SK-N-SH (cell line): ENCODE measurements around the gene RAI1. TPM values are rescaled to one million over a fixed set of nuclear protein-coding genes. Genes with fewer than 3 reads are reported as not detected.

Source experiments
- CTCF ChIA-PET: fragments of 300-600, 350-600 bp; formaldehyde crosslinking; extraction: SDS; loops from one replicate; lab custom pipeline; 2021; lab: Yijun Ruan, JAX
- POLR2A ChIA-PET: fragments of 350-600 bp; sonication (Branson Sonifier 250); formaldehyde crosslinking; extraction: SDS; loops from one replicate; lab custom pipeline; 2020; ENCODE audit warnings: antibody characterized with exemption, inconsistent platforms; lab: Yijun Ruan, JAX
- DNase-seq: peaks from one replicate; pipeline ENCODE4 v3.0.0; 2012
- H2AFZ ChIP-seq: fragments of 200-600 bp; sonication (generic); 2 replicates; pipeline ENCODE4 v1.8.1; 2016; ENCODE audit warnings: antibody characterized with exemption, mild to moderate bottlenecking, low read depth
- H3F3A ChIP-seq: fragments of 200-600 bp; sonication (generic); replicated peaks from 2 replicates; pipeline ENCODE3; 2016; ENCODE audit warnings: antibody characterized with exemption, mild to moderate bottlenecking; ENCODE audit not compliant: insufficient read depth
- H3K27ac ChIP-seq, 2 experiments: fragments of 200-500 bp in 1 of 2; fragments of 200-600 bp in 1 of 2; sonication (Bioruptor generic) in 1 of 2; sonication (generic), shearing (Covaris generic) in 1 of 2; 2 replicates each; pipeline versions ENCODE4 v1.5.1 to v1.6.1; 2014 to 2016; ENCODE audit warnings: low read depth in 2 of 2, inconsistent platforms in 1 of 2, low read length in 1 of 2, mild to moderate bottlenecking in 1 of 2, mixed read lengths in 1 of 2
- H3K27me3 ChIP-seq: fragments of 200-600 bp; sonication (generic), shearing (Covaris generic); 2 replicates; pipeline ENCODE4 v1.6.1; 2016; ENCODE audit warnings: mixed run types; ENCODE audit not compliant: insufficient read depth
- H3K36me3 ChIP-seq, 2 experiments: fragments of 200-500 bp in 1 of 2; fragments of 200-600 bp in 1 of 2; sonication (Bioruptor generic) in 1 of 2; sonication (generic) in 1 of 2; replicated peaks in 1 of 2; 2 replicates each; pipeline versions ENCODE3 to v1.5.1; 2014 to 2016; ENCODE audit warnings: low read length in 1 of 2, mild to moderate bottlenecking in 1 of 2; ENCODE audit not compliant: insufficient read depth in 2 of 2, control insufficient read depth in 1 of 2
- H3K4me1 ChIP-seq, 2 experiments: fragments of 200-500 bp in 1 of 2; fragments of 200-600 bp in 1 of 2; sonication (Bioruptor generic) in 1 of 2; sonication (generic), shearing (Covaris generic) in 1 of 2; 2 replicates each; pipeline versions ENCODE4 v1.5.1 to v1.6.1; 2014 to 2016; ENCODE audit warnings: low read depth in 1 of 2, low read length in 1 of 2, mixed run types in 1 of 2; ENCODE audit not compliant: insufficient read depth in 2 of 2, control insufficient read depth in 1 of 2
- H3K4me2 ChIP-seq: fragments of 200-600 bp; sonication (generic), shearing (Covaris generic); 2 replicates; pipeline ENCODE4 v1.6.1; 2017; ENCODE audit warnings: mixed run types
- H3K4me3 ChIP-seq, 2 experiments: fragments of 200-500 bp in 1 of 2; fragments of 200-600 bp in 1 of 2; sonication (Bioruptor generic) in 1 of 2; sonication (generic), shearing (Covaris generic) in 1 of 2; 2 replicates each; pipeline versions ENCODE4 v1.5.1 to v1.8.1; 2014 to 2016; ENCODE audit warnings: low read depth in 2 of 2, inconsistent platforms in 1 of 2, low read length in 1 of 2, mild to moderate bottlenecking in 1 of 2, mixed read lengths in 1 of 2, moderate library complexity in 1 of 2
- H3K79me2 ChIP-seq: fragments of 200-600 bp; sonication (generic); 2 replicates; pipeline ENCODE4 v1.8.1; 2017; ENCODE audit warnings: mild to moderate bottlenecking; ENCODE audit not compliant: insufficient read depth
- H3K9ac ChIP-seq: fragments of 200-600 bp; sonication (generic); 2 replicates; pipeline ENCODE4 v1.6.1; 2017; ENCODE audit warnings: mixed run types
- H3K9me2 ChIP-seq: fragments of 200-600 bp; sonication (generic); 2 replicates; pipeline ENCODE4 v1.6.1; 2017; ENCODE audit warnings: mixed run types
- H3K9me3 ChIP-seq: fragments of 200-600 bp; sonication (generic); 2 replicates; pipeline ENCODE4 v1.6.1; 2017; ENCODE audit warnings: mixed run types, mild to moderate bottlenecking, moderate library complexity
- H4K20me1 ChIP-seq: fragments of 200-600 bp; sonication (generic); 2 replicates; pipeline ENCODE4 v1.6.1; 2017; ENCODE audit warnings: mild to moderate bottlenecking, mixed run types; ENCODE audit not compliant: insufficient read depth
- ELF1 ChIP-seq: IDR thresholded peaks from 2 replicates; pipeline ENCODE4 v1.4.0; 2012
- EP300 ChIP-seq, 2 experiments: IDR thresholded peaks; 2 replicates each; pipeline versions ENCODE4 v1.4.0 to v1.6.1; 2012; ENCODE audit warnings: borderline replicate concordance in 1 of 2, low read depth in 1 of 2, low read length in 1 of 2
- EZH2phosphoT487 ChIP-seq: fragments of 200-600 bp; sonication (generic); IDR thresholded peaks from 2 replicates; pipeline ENCODE4 v1.6.1; 2017; ENCODE audit warnings: low read depth, mixed run types, mild to moderate bottlenecking, antibody characterized with exemption, moderate library complexity, borderline replicate concordance
- FOSL2 ChIP-seq: IDR thresholded peaks from 2 replicates; pipeline ENCODE4 v1.4.0; 2012; ENCODE audit warnings: low read depth, mild to moderate bottlenecking, moderate library complexity, borderline replicate concordance
- FOXJ3 ChIP-seq: sonication (generic); formaldehyde crosslinking; IDR thresholded peaks from 2 replicates; pipeline ENCODE4 v1.5.1; 2020; ENCODE audit warnings: mild to moderate bottlenecking, missing genetic modification reagents
- MXI1 ChIP-seq: IDR thresholded peaks from 2 replicates; pipeline ENCODE4 v1.6.1; 2012; ENCODE audit warnings: mild to moderate bottlenecking, low read depth, low read length, improper control_type of control experiment
- NFIC ChIP-seq: IDR thresholded peaks from 2 replicates; pipeline ENCODE4 v1.4.0; 2012; ENCODE audit warnings: borderline replicate concordance
- NRF1 ChIP-seq: IDR thresholded peaks from 2 replicates; pipeline ENCODE4 v1.6.1; 2012; ENCODE audit warnings: low read depth, mild to moderate bottlenecking, low read length
- POLR2AphosphoS5 ChIP-seq: IDR thresholded peaks from 2 replicates; pipeline ENCODE4 v1.6.1; 2012; ENCODE audit warnings: low read depth, low read length
- RAD21 ChIP-seq: IDR thresholded peaks from 2 replicates; pipeline ENCODE4 v1.6.1; 2012; ENCODE audit warnings: mild to moderate bottlenecking, low read length
- RXRA ChIP-seq: IDR thresholded peaks from 2 replicates; pipeline ENCODE4 v1.4.0; 2012; ENCODE audit warnings: low read depth, mild to moderate bottlenecking, borderline replicate concordance
- TEAD4 ChIP-seq: IDR thresholded peaks from 2 replicates; pipeline ENCODE4 v1.4.0; 2012; ENCODE audit warnings: mild to moderate bottlenecking, borderline replicate concordance; ENCODE audit not compliant: insufficient read depth
- YY1 ChIP-seq: IDR thresholded peaks from 2 replicates; pipeline ENCODE4 v1.4.0; 2012; ENCODE audit warnings: low read depth, mild to moderate bottlenecking
- WGBS: methylation state at CpG from one replicate; pipeline ENCODE4 v1.1.6; 2017; ENCODE audit warnings: low lambda C conversion rate; 5-methylcytosine and 5-hydroxymethylcytosine counted together
- polyA plus RNA-seq, 3 experiments: library from polyadenylated mRNA; depleted of rRNA; stranded (reverse); fragments of >200 nt; gene quantifications; 2 replicates each; pipeline ENCODE4 v1.2.3, GENCODE V29; 2012
- TF ChIP-seq, protein P1 (sequence below): fragments of 200-600 bp; sonication (generic); IDR thresholded peaks from 2 replicates; pipeline ENCODE4 v1.6.1; 2017; ENCODE audit warnings: antibody characterized with exemption, mild to moderate bottlenecking, moderate library complexity
- TF ChIP-seq, protein P2 (sequence below): IDR thresholded peaks from 2 replicates; pipeline ENCODE4 v1.4.0; 2012; ENCODE audit warnings: low read depth
- TF ChIP-seq, protein P3 (sequence below): fragments of 150-350 bp; IDR thresholded peaks from 2 replicates; pipeline ENCODE4 v1.6.1; 2017; ENCODE audit warnings: antibody characterized with exemption, low read length, low read depth, borderline replicate concordance
- TF ChIP-seq, protein P4 (sequence below): IDR thresholded peaks from 2 replicates; pipeline ENCODE4 v1.6.1; 2012; ENCODE audit warnings: mild to moderate bottlenecking, low read depth, low read length, moderate library complexity

Gene RAI1
- polyA plus RNA-seq, 1 of the 3 experiments (the other 2 are of a cell fraction), result 4.7 TPM

DNA sequence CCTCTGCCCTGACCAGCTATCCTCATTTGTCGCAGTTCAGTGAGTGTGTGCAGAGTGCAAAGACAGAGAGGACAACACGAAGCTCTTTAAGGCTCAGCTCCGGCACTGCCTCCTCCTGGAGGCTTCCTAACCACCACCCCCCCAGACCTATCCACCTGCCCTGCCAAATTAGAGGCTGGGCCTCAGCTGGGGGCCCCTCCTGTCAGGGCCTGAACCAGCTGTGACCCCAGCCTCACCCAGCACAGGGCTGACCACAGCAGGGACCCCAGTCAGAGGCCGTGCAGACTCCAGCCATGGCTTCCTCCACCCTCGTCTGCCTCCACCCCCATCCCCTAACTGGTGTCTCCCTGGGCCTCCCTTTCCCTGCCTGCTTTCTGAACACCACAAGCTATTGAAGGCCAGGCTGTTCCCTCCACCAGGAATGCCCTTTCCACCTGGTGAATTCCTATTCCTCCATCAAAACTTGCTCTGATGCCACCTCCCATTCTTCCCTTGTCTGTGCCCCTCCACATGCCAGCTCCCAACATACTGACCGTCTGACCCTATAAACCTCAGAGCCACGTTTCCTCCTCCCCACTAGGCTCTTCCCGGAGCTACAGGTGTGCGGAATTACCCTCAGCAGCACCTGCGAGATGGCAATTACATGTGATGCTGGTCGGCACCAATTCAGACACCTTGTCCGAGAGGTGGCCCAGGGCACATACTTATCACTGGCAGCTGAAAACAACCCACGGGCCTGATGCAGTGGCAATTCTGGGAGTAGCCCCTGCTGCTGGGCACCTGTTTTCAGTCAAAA lies 146.8 kb downstream of the RAI1 start:
- no peaks in the 10 kb centered on the region for H3K27me3 ChIP-seq
- WGBS, result 86% methylated on average over 10 of the region's 13 CpGs
- H3K4me2 ChIP-seq, result no peak overlapping the region
- no peaks in the 10 kb centered on the region for H3K9me2 ChIP-seq
- H3K79me2 ChIP-seq, result no peaks in the 10 kb centered on the region
- peaks cover 4% of the 10 kb centered on the region for H3F3A ChIP-seq
- H3K9me3 ChIP-seq, result no peaks in the 10 kb centered on the region
- H3K27ac ChIP-seq, result peak overlapping the region in 1 of 2 experiments; percentile 2; a peak in 1 of 4 replicates
- H3K4me3 ChIP-seq, result no peak overlapping the region
- ChIA-PET CTCF (interaction anchor here (1.2 to 4.1 kb wide), 4 partner anchors 13 to 32 kb away, joined by 3 to 20 read pairs (median 9); no protein-coding TSS in a partner anchor), POLR2A (interaction anchor here (0.7 to 5.9 kb wide), 2 partner anchors 9 to 32 kb away, joined by 3 to 44 read pairs; partner anchors contain the start of gene SREBF1)
- no peak overlapping the region for H2AFZ ChIP-seq
- no peak overlapping the region for H3K9ac ChIP-seq
- DNase-seq, result no peak
- no peaks in the 10 kb centered on the region for H4K20me1 ChIP-seq
- H3K36me3 ChIP-seq, result no peaks in the 10 kb centered on the region
- no peak for TF ChIP-seq NRF1
- TF ChIP-seq, protein P1, sequence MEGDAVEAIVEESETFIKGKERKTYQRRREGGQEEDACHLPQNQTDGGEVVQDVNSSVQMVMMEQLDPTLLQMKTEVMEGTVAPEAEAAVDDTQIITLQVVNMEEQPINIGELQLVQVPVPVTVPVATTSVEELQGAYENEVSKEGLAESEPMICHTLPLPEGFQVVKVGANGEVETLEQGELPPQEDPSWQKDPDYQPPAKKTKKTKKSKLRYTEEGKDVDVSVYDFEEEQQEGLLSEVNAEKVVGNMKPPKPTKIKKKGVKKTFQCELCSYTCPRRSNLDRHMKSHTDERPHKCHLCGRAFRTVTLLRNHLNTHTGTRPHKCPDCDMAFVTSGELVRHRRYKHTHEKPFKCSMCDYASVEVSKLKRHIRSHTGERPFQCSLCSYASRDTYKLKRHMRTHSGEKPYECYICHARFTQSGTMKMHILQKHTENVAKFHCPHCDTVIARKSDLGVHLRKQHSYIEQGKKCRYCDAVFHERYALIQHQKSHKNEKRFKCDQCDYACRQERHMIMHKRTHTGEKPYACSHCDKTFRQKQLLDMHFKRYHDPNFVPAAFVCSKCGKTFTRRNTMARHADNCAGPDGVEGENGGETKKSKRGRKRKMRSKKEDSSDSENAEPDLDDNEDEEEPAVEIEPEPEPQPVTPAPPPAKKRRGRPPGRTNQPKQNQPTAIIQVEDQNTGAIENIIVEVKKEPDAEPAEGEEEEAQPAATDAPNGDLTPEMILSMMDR, result no peak
- peaks cover 16 to 80% of the 10 kb centered on the region in 2 experiments for H3K4me1 ChIP-seq

DNA sequence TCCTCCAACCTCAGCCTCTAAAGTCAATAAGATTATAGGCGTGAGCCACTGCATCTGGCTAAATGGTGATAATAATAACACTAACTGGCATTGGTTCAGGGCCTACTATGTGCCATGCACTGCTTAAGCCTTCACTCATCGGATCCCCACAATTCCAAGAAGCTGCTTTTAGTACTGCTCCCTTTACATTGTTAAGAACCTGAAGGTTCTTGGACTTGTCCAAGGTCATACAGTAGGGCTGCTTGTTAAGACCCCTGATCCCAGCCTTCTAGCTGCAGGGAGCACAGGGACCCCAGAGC lies 149.0 kb downstream of the RAI1 start:
- no peaks in the 10 kb centered on the region for H3K9me2 ChIP-seq
- H3K36me3 ChIP-seq, result no peaks in the 10 kb centered on the region
- H4K20me1 ChIP-seq, result no peaks in the 10 kb centered on the region
- peak overlapping the region in 1 of 2 experiments; percentile 97; a peak in 2 of 4 replicates for H3K27ac ChIP-seq
- 95% methylated on average over 2 of the region's 2 CpGs for WGBS
- H3K4me2 ChIP-seq, result no peak overlapping the region
- H3K27me3 ChIP-seq, result no peaks in the 10 kb centered on the region
- no peak overlapping the region for H2AFZ ChIP-seq
- peaks cover 4% of the 10 kb centered on the region for H3F3A ChIP-seq
- no peak overlapping the region for H3K9ac ChIP-seq
- TF ChIP-seq NFIC (no peak), FOXJ3 (CRISPR knock-in tag) (no peak), FOSL2 (no peak), POLR2AphosphoS5 (no peak), TEAD4 (no peak), EZH2phosphoT487 (no peak), NRF1 (no peak), RXRA (no peak), EP300 (IDR thresholded peaks at IDR 0.05; ENCODE audit: borderline replicate concordance in 1 of 2, low read depth in 1 of 2, low read length in 1 of 2) (no peak), ELF1 (no peak), MXI1 (no peak), YY1 (no peak), RAD21 (no peak)
- TF ChIP-seq, protein P2, sequence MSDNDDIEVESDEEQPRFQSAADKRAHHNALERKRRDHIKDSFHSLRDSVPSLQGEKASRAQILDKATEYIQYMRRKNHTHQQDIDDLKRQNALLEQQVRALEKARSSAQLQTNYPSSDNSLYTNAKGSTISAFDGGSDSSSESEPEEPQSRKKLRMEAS, result no peak
- TF ChIP-seq, protein P3, sequence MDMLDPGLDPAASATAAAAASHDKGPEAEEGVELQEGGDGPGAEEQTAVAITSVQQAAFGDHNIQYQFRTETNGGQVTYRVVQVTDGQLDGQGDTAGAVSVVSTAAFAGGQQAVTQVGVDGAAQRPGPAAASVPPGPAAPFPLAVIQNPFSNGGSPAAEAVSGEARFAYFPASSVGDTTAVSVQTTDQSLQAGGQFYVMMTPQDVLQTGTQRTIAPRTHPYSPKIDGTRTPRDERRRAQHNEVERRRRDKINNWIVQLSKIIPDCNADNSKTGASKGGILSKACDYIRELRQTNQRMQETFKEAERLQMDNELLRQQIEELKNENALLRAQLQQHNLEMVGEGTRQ, result no peak
- TF ChIP-seq, protein P4, sequence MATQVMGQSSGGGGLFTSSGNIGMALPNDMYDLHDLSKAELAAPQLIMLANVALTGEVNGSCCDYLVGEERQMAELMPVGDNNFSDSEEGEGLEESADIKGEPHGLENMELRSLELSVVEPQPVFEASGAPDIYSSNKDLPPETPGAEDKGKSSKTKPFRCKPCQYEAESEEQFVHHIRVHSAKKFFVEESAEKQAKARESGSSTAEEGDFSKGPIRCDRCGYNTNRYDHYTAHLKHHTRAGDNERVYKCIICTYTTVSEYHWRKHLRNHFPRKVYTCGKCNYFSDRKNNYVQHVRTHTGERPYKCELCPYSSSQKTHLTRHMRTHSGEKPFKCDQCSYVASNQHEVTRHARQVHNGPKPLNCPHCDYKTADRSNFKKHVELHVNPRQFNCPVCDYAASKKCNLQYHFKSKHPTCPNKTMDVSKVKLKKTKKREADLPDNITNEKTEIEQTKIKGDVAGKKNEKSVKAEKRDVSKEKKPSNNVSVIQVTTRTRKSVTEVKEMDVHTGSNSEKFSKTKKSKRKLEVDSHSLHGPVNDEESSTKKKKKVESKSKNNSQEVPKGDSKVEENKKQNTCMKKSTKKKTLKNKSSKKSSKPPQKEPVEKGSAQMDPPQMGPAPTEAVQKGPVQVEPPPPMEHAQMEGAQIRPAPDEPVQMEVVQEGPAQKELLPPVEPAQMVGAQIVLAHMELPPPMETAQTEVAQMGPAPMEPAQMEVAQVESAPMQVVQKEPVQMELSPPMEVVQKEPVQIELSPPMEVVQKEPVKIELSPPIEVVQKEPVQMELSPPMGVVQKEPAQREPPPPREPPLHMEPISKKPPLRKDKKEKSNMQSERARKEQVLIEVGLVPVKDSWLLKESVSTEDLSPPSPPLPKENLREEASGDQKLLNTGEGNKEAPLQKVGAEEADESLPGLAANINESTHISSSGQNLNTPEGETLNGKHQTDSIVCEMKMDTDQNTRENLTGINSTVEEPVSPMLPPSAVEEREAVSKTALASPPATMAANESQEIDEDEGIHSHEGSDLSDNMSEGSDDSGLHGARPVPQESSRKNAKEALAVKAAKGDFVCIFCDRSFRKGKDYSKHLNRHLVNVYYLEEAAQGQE, result no peak
- TF ChIP-seq, all 33 proteins: peak for 0
- Histone ChIP-seq H3K79me2 (no peaks in the 10 kb centered on the region), H3K4me3 (no peak overlapping the region), H3K9me3 (no peaks in the 10 kb centered on the region), H3K4me1 (peaks cover 0 to 70% of the 10 kb centered on the region in 2 experiments; a peak in 1 of 4 replicates)
- no peak for DNase-seq
- ChIA-PET POLR2A (interaction anchor here (1.4 to 2.0 kb wide), 2 partner anchors 10 to 11 kb away, joined by 3 to 8 read pairs; no protein-coding TSS in a partner anchor), CTCF (interaction anchor here (1.0 to 2.4 kb wide), 3 partner anchors 14 to 30 kb away, joined by 3 to 15 read pairs (median 3); no protein-coding TSS in a partner anchor)
